A549 (cell line): ENCODE results near the gene EAF1. TPM values are rescaled to one million over a fixed set of nuclear protein-coding genes. Genes with fewer than 3 reads are reported as not detected.
"Not testable (repeated sequence)": the region's sequence is repeated elsewhere in the genome, so short reads cannot be mapped to it uniquely, and the experiment has no call there.

Source experiments
- ATAC-seq, 2 experiments: fragments of 200-7000 bp in 1 of 2; fragments of >200 bp in 1 of 2; cut with Nextera tagmentation in 1 of 2; cut with Tn5 transposase in 1 of 2; 3 replicates each; pipeline versions ENCODE4 v1.8.0 to v1.9.1; 2018 to 2020; ENCODE audit warnings: mild to moderate bottlenecking in 1 of 2, moderate library complexity in 1 of 2
- CTCF ChIA-PET: fragments of 300-600 bp; sonication (Branson Sonifier 250); formaldehyde crosslinking; extraction: SDS; loops from one replicate; lab custom pipeline; 2021; ENCODE audit warnings: antibody characterized with exemption, inconsistent platforms; lab: Yijun Ruan, JAX
- POLR2A ChIA-PET: fragments of 350-600 bp; formaldehyde crosslinking; extraction: SDS; loops from one replicate; lab custom pipeline; 2021; ENCODE audit warnings: antibody characterized with exemption, inconsistent platforms; lab: Yijun Ruan, JAX
- DNase-seq, 2 experiments: peaks; one replicate each; pipeline versions ENCODE4 v3.0.0 to v3.0.0-alpha.2; 2011 to 2016; ENCODE audit warnings: low read depth in 1 of 2, low spot score in 1 of 2
- FAIRE-seq: peaks from 2 replicates; lab custom pipeline; 2011; peaks lifted over from hg19 to GRCh38; lab: Jason Lieb, UNC
- H3K27ac ChIP-seq, 2 experiments: fragments of >200 bp; sonication (Bioruptor Twin); formaldehyde crosslinking; 3 replicates each; pipeline ENCODE4 v1.5.1; 2016 to 2017
- H3K4me1 ChIP-seq: fragments of >200 bp; sonication (Bioruptor Twin); formaldehyde crosslinking; 3 replicates; pipeline ENCODE4 v1.6.1; 2016
- H3K4me2 ChIP-seq: fragments of >200 bp; sonication (Bioruptor Twin); formaldehyde crosslinking; 3 replicates; pipeline ENCODE4 v1.6.1; 2016
- H3K4me3 ChIP-seq: fragments of >200 bp; sonication (Bioruptor Twin); formaldehyde crosslinking; 3 replicates; pipeline ENCODE4 v1.5.1; 2016
- H3K9me3 ChIP-seq: fragments of >200 bp; sonication (Bioruptor Twin); formaldehyde crosslinking; 3 replicates; pipeline ENCODE4 v1.6.1; 2016
- BHLHE40 ChIP-seq: IDR thresholded peaks from 2 replicates; pipeline ENCODE4 v1.6.1; 2012; ENCODE audit warnings: low read depth, low read length, inconsistent platforms
- CBX8 ChIP-seq: fragments of 200-600 bp; sonication (generic); IDR thresholded peaks from 2 replicates; pipeline ENCODE4 v1.6.1; 2016
- CEBPB ChIP-seq, 2 experiments: fragments of >200 bp in 1 of 2; sonication (Bioruptor Twin) in 1 of 2; formaldehyde crosslinking in 1 of 2; IDR thresholded peaks; 2 replicates each; pipeline ENCODE4 v1.6.1; 2012 to 2016
- CHD2 ChIP-seq: fragments of 150-350 bp; IDR thresholded peaks from 2 replicates; pipeline ENCODE4 v1.6.1; 2014; ENCODE audit warnings: low read length; ENCODE audit not compliant: partially characterized antibody
- EHF ChIP-seq: fragments of 250-450 bp; sonication (Bioruptor Pico); IDR thresholded peaks from 2 replicates; pipeline ENCODE4 v1.5.0; 2020; ENCODE audit warnings: mild to moderate bottlenecking
- FOSL2 ChIP-seq, 2 experiments: fragments of 450-650 bp in 1 of 2; fragments of >200 bp in 1 of 2; sonication (Bioruptor Twin) in 1 of 2; formaldehyde crosslinking; IDR thresholded peaks; 2 replicates each; pipeline versions ENCODE4 v1.5.0 to v1.6.1; 2016 to 2020; ENCODE audit warnings: mild to moderate bottlenecking in 1 of 2, moderate library complexity in 1 of 2
- GATA3 ChIP-seq: IDR thresholded peaks from 2 replicates; pipeline ENCODE4 v1.6.1; 2012; ENCODE audit warnings: borderline replicate concordance
- HDAC2 ChIP-seq: fragments of 200-600 bp; sonication (generic); IDR thresholded peaks from 2 replicates; pipeline ENCODE4 v1.6.1; 2016
- HEYL ChIP-seq: fragments of 250-450 bp; sonication (Bioruptor Pico); IDR thresholded peaks from 2 replicates; pipeline ENCODE4 v1.8.0; 2021; ENCODE audit warnings: mild to moderate bottlenecking, moderate library complexity
- HOXB5 ChIP-seq: fragments of 250-450 bp; sonication (Bioruptor Pico); IDR thresholded peaks from 2 replicates; pipeline ENCODE4 v1.5.0; 2020; ENCODE audit warnings: mild to moderate bottlenecking, moderate library complexity
- JUNB ChIP-seq: fragments of >200 bp; sonication (Bioruptor Twin); formaldehyde crosslinking; IDR thresholded peaks from 2 replicates; pipeline ENCODE4 v1.6.1; 2016
- KDM5A ChIP-seq: fragments of 200-600 bp; sonication (generic); IDR thresholded peaks from 2 replicates; pipeline ENCODE4 v1.6.1; 2016; ENCODE audit warnings: antibody characterized with exemption, mild to moderate bottlenecking
- MAFK ChIP-seq: fragments of 450-650 bp; IDR thresholded peaks from 2 replicates; pipeline ENCODE4 v1.6.1; 2014; ENCODE audit not compliant: partially characterized antibody
- NPAS2 ChIP-seq: fragments of 250-450 bp; sonication (Bioruptor Pico); IDR thresholded peaks from 2 replicates; pipeline ENCODE4 v1.8.0; 2022; ENCODE audit warnings: mild to moderate bottlenecking, moderate library complexity, borderline replicate concordance
- PHF8 ChIP-seq: fragments of 200-600 bp; sonication (generic); IDR thresholded peaks from 2 replicates; pipeline ENCODE4 v1.6.1; 2016; ENCODE audit warnings: low read depth, mild to moderate bottlenecking, antibody characterized with exemption, moderate library complexity, borderline replicate concordance
- RCOR1 ChIP-seq: fragments of 150-350 bp; IDR thresholded peaks from 2 replicates; pipeline ENCODE4 v1.6.1; 2014; ENCODE audit warnings: antibody characterized with exemption, low read length, low read depth
- RNF2 ChIP-seq: fragments of 200-600 bp; sonication (generic); IDR thresholded peaks from 2 replicates; pipeline ENCODE4 v1.6.1; 2016; ENCODE audit warnings: low read depth, mild to moderate bottlenecking, antibody characterized with exemption, moderate library complexity, borderline replicate concordance
- SMC3 ChIP-seq: fragments of >200 bp; sonication (Bioruptor Twin); formaldehyde crosslinking; IDR thresholded peaks from 3 replicates; pipeline ENCODE4 v1.6.1; 2018; ENCODE audit warnings: inconsistent platforms
- ZC3H11A ChIP-seq: fragments of 450-650 bp; IDR thresholded peaks from 2 replicates; pipeline ENCODE4 v1.6.1; 2014; ENCODE audit warnings: antibody characterized with exemption, mild to moderate bottlenecking
- ZNF302 ChIP-seq: fragments of 250-450 bp; sonication (Bioruptor Pico); IDR thresholded peaks from 2 replicates; pipeline ENCODE4 v1.9.0; 2021; ENCODE audit warnings: inconsistent platforms, mild to moderate bottlenecking, moderate library complexity
- WGBS: methylation state at CpG from one replicate; pipeline ENCODE4 v1.1.6; 2017; ENCODE audit errors: missing lambda C conversion rate; 5-methylcytosine and 5-hydroxymethylcytosine counted together
- polyA plus RNA-seq, 4 experiments: library from polyadenylated mRNA; depleted of rRNA in 3 of 4; stranded (reverse); fragments of >200 nt; fragmentation: RNase III in 1 of 4; extraction: RNeasy Plus Mini Kit Qiagen cat#74134 plus additional on column Dnase treatment in 1 of 4; gene quantifications; 2 replicates in 3 of 4; 3 replicates in 1 of 4; pipeline ENCODE4 v1.2.3, GENCODE V29; 2011 to 2017
- TF ChIP-seq, protein P1 (sequence below): fragments of >200 bp; sonication (Bioruptor Twin); formaldehyde crosslinking; IDR thresholded peaks from 3 replicates; pipeline ENCODE4 v1.5.1; 2016
- TF ChIP-seq, protein P2 (sequence below): fragments of 150-350 bp; IDR thresholded peaks from 2 replicates; pipeline ENCODE4 v1.6.1; 2014; ENCODE audit warnings: low read depth, mild to moderate bottlenecking, low read length
- TF ChIP-seq, protein P3 (sequence below): fragments of 200-600 bp; sonication (generic); IDR thresholded peaks from 2 replicates; pipeline ENCODE4 v1.6.1; 2016; ENCODE audit warnings: antibody characterized with exemption, mild to moderate bottlenecking, moderate library complexity
- TF ChIP-seq, protein P4 (sequence below): fragments of 250-450 bp; sonication (Bioruptor Pico); IDR thresholded peaks from 2 replicates; pipeline ENCODE4 v1.5.0; 2020; ENCODE audit warnings: low read depth, mild to moderate bottlenecking, moderate library complexity

Gene EAF1
- polyA plus RNA-seq, 2 of the 4 experiments (the other 2 are of a cell fraction) = 13.9 to 20.7 TPM

DNA sequence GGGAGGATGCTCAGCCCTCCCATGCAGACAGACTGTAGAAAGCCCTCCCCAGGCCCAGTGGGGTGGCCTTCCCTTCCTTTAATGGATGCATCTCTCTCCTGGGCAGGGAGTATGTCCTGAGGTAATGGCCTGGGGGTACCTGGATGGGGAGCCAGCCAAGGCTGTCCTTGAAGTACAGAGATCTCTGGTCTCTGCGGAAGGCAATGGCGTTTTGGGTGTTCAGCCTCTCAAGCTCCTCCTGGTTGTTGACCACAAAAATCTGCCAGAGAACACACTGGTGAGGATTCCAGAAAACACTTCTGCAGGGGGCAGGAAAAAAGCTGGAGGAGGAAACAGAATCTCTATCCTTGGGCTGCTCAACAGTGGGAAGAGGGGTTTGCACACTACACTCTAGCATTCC lies 28.9 kb downstream of the EAF1 start:
- ATAC-seq = no peak
- Histone ChIP-seq H3K27ac (no peak overlapping the region), H3K9me3 (no peaks in the 10 kb centered on the region)
- WGBS = 96% methylated on average over 2 of the region's 2 CpGs
- TF ChIP-seq RNF2 (no peak), HEYL (no peak), ZC3H11A (no peak), CEBPB (IDR thresholded peaks at IDR 0.05) (no peak), ZNF302 (CRISPR knock-in tag) (no peak), SMC3 (no peak)
- TF ChIP-seq, all 56 proteins: peak for 0
- FAIRE-seq (no peak), DNase-seq (no peak)
- H3K4me1 ChIP-seq = no peaks in the 10 kb centered on the region
- H3K4me3 ChIP-seq = no peak overlapping the region
- H3K4me2 ChIP-seq = no peak overlapping the region
- ChIA-PET POLR2A (no interaction called here), CTCF (interaction anchor here (1.7 kb wide), 1 partner anchor 254 kb away, joined by 4 read pairs; no protein-coding TSS in a partner anchor)

DNA sequence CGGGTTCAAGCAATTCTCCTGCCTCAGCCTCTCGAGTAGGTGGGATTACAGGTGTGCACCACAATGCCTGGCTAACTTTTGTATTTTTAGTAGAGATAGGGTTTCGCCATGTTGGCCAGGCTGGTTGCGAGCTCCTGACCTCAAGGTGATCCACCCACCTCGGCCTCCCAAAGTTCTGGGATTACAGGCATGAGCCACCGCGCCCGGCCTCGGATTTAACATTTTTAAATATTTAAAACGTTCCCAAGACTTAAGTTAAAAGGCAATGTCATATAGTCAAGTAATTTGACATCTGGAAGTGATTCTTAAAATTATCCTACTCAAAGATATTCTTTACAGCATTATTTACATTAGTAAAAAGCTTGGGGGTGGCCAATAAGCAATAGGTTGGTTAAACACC lies 29.5 kb downstream of the EAF1 start:
- H3K4me2 ChIP-seq, CTCF ChIA-PET, FAIRE-seq, H3K4me1 ChIP-seq, DNase-seq, ATAC-seq, H3K9me3 ChIP-seq, H3K27ac ChIP-seq, POLR2A ChIA-PET, H3K4me3 ChIP-seq: not testable (repeated sequence)
- WGBS = 66% methylated on average over 10 of the region's 10 CpGs

DNA sequence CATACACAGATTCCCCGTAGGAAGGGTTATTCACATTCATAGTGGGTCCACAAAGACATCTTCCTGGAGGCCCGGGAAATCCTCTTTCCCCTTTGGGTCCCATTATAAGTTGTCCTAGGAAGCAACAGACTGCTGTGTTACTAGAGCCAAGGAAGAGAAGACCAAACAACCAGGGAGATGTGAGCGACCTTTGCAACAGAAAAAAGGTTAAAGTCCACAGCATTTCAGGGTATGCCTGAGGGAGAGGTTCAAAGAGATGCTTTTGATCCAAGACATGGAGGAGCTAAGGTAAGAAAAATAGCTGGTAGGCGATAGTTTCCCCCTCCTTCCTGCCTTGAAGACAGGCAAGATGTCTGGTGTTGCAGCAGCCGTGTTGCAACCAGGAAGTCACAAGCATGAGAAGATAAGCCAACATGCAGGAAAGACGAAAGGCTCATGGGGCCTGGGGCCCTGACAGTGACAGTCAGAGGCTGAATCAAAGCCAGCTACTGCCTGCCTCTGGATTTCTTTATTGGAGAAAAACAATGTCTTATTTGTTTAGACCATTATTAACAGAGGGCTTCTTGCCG lies 30.9 kb downstream of the EAF1 start:
- H3K4me1 ChIP-seq = no peaks in the 10 kb centered on the region
- H3K27ac ChIP-seq = no peak overlapping the region
- WGBS = 73% methylated on average over 7 of the region's 7 CpGs
- H3K9me3 ChIP-seq = no peaks in the 10 kb centered on the region
- no peak for DNase-seq
- no peak overlapping the region for H3K4me2 ChIP-seq
- H3K4me3 ChIP-seq = no peak overlapping the region
- TF ChIP-seq MAFK = no peak
- TF ChIP-seq CHD2 = no peak
- TF ChIP-seq PHF8 = no peak
- TF ChIP-seq EHF = no peak
- no peak for TF ChIP-seq CBX8
- TF ChIP-seq NPAS2 = no peak
- no peak for TF ChIP-seq JUNB
- TF ChIP-seq HDAC2 = no peak
- TF ChIP-seq FOSL2 (IDR thresholded peaks at IDR 0.05) = no peak
- TF ChIP-seq FOSL2 (CRISPR knock-in tag; IDR thresholded peaks at IDR 0.05) = no peak
- TF ChIP-seq CEBPB (IDR thresholded peaks at IDR 0.05) = no peak
- TF ChIP-seq, protein P1, sequence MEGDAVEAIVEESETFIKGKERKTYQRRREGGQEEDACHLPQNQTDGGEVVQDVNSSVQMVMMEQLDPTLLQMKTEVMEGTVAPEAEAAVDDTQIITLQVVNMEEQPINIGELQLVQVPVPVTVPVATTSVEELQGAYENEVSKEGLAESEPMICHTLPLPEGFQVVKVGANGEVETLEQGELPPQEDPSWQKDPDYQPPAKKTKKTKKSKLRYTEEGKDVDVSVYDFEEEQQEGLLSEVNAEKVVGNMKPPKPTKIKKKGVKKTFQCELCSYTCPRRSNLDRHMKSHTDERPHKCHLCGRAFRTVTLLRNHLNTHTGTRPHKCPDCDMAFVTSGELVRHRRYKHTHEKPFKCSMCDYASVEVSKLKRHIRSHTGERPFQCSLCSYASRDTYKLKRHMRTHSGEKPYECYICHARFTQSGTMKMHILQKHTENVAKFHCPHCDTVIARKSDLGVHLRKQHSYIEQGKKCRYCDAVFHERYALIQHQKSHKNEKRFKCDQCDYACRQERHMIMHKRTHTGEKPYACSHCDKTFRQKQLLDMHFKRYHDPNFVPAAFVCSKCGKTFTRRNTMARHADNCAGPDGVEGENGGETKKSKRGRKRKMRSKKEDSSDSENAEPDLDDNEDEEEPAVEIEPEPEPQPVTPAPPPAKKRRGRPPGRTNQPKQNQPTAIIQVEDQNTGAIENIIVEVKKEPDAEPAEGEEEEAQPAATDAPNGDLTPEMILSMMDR = no peak
- TF ChIP-seq, protein P2, sequence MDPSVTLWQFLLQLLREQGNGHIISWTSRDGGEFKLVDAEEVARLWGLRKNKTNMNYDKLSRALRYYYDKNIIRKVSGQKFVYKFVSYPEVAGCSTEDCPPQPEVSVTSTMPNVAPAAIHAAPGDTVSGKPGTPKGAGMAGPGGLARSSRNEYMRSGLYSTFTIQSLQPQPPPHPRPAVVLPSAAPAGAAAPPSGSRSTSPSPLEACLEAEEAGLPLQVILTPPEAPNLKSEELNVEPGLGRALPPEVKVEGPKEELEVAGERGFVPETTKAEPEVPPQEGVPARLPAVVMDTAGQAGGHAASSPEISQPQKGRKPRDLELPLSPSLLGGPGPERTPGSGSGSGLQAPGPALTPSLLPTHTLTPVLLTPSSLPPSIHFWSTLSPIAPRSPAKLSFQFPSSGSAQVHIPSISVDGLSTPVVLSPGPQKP = no peak
- TF ChIP-seq, protein P3, sequence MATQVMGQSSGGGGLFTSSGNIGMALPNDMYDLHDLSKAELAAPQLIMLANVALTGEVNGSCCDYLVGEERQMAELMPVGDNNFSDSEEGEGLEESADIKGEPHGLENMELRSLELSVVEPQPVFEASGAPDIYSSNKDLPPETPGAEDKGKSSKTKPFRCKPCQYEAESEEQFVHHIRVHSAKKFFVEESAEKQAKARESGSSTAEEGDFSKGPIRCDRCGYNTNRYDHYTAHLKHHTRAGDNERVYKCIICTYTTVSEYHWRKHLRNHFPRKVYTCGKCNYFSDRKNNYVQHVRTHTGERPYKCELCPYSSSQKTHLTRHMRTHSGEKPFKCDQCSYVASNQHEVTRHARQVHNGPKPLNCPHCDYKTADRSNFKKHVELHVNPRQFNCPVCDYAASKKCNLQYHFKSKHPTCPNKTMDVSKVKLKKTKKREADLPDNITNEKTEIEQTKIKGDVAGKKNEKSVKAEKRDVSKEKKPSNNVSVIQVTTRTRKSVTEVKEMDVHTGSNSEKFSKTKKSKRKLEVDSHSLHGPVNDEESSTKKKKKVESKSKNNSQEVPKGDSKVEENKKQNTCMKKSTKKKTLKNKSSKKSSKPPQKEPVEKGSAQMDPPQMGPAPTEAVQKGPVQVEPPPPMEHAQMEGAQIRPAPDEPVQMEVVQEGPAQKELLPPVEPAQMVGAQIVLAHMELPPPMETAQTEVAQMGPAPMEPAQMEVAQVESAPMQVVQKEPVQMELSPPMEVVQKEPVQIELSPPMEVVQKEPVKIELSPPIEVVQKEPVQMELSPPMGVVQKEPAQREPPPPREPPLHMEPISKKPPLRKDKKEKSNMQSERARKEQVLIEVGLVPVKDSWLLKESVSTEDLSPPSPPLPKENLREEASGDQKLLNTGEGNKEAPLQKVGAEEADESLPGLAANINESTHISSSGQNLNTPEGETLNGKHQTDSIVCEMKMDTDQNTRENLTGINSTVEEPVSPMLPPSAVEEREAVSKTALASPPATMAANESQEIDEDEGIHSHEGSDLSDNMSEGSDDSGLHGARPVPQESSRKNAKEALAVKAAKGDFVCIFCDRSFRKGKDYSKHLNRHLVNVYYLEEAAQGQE = no peak
- TF ChIP-seq, protein P4, sequence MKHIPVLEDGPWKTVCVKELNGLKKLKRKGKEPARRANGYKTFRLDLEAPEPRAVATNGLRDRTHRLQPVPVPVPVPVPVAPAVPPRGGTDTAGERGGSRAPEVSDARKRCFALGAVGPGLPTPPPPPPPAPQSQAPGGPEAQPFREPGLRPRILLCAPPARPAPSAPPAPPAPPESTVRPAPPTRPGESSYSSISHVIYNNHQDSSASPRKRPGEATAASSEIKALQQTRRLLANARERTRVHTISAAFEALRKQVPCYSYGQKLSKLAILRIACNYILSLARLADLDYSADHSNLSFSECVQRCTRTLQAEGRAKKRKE (CRISPR knock-in tag) = no peak
- TF ChIP-seq GATA3 = no peak
- no peak for TF ChIP-seq RCOR1
- TF ChIP-seq KDM5A = no peak
- no peak for TF ChIP-seq BHLHE40
- no peak for TF ChIP-seq HOXB5 (CRISPR knock-in tag)
- ChIA-PET CTCF (interaction anchor here (0.7 kb wide), 1 partner anchor 475 kb away, joined by 3 read pairs; no protein-coding TSS in a partner anchor), POLR2A (no interaction called here)
- no peak for FAIRE-seq
- no peak for ATAC-seq
